Esophagus muscularis mucosa (tissue), 3 donors: ENCODE data around the gene KRT37.

Experiments used
- POLR2AphosphoS5 ChIP-seq, 2 donors: sonication (generic); formaldehyde crosslinking; IDR thresholded peaks; one replicate each; pipeline ENCODE4 v1.6.1; 2017; ENCODE audit warnings: antibody characterized with exemption in 2 of 2
- TF ChIP-seq, protein P1 (sequence below), 3 experiments: fragments of 200-600 bp in 2 of 3; fragments of 450-650 bp in 1 of 3; sonication (generic) in 2 of 3; IDR thresholded peaks; one replicate each; pipeline ENCODE4 v1.5.1; 2017 to 2019; ENCODE audit warnings: antibody characterized with exemption in 3 of 3, mild to moderate bottlenecking in 2 of 3, moderate library complexity in 1 of 3

DNA sequence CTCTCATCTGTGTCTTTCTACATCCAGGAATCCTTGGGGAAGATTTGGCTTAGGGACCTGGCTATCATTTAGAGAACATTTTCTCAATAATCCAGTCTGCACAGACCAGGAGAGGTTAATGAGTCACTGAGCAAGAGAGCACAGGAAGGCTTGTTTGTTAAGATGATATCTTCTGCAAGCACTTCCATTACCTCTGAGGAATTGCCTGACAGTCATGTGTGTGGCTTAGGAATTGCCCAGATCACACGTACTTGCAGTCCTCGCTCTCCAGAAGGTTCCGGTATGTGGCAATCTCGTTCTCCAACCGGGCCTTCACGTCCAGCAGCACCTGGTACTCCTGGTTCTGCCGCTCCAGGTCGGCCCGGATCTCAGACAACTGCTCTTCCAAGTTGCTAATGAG lies 3.3 kb downstream of the KRT37 start:
- TF ChIP-seq, protein P1, sequence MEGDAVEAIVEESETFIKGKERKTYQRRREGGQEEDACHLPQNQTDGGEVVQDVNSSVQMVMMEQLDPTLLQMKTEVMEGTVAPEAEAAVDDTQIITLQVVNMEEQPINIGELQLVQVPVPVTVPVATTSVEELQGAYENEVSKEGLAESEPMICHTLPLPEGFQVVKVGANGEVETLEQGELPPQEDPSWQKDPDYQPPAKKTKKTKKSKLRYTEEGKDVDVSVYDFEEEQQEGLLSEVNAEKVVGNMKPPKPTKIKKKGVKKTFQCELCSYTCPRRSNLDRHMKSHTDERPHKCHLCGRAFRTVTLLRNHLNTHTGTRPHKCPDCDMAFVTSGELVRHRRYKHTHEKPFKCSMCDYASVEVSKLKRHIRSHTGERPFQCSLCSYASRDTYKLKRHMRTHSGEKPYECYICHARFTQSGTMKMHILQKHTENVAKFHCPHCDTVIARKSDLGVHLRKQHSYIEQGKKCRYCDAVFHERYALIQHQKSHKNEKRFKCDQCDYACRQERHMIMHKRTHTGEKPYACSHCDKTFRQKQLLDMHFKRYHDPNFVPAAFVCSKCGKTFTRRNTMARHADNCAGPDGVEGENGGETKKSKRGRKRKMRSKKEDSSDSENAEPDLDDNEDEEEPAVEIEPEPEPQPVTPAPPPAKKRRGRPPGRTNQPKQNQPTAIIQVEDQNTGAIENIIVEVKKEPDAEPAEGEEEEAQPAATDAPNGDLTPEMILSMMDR (IDR thresholded peaks at IDR 0.05) = no peak
- no peak for TF ChIP-seq POLR2AphosphoS5 (IDR thresholded peaks at IDR 0.05)
